HG03558 (cell line): ENCODE measurements around the gene NEURL2.
"Not testable (repeated sequence)": the region's sequence is repeated elsewhere in the genome, so short reads cannot be mapped to it uniquely, and the experiment has no call there.

ENCODE experiments used
- ATAC-seq: cut with Tn5 transposase; IDR thresholded peaks from one replicate; pipeline ENCODE4 v1.9.1; 2021; ENCODE audit warnings: moderate number of reproducible peaks; ENCODE audit not compliant: unreplicated experiment; ENCODE audit errors: extremely low read depth

Gene NEURL2

DNA sequence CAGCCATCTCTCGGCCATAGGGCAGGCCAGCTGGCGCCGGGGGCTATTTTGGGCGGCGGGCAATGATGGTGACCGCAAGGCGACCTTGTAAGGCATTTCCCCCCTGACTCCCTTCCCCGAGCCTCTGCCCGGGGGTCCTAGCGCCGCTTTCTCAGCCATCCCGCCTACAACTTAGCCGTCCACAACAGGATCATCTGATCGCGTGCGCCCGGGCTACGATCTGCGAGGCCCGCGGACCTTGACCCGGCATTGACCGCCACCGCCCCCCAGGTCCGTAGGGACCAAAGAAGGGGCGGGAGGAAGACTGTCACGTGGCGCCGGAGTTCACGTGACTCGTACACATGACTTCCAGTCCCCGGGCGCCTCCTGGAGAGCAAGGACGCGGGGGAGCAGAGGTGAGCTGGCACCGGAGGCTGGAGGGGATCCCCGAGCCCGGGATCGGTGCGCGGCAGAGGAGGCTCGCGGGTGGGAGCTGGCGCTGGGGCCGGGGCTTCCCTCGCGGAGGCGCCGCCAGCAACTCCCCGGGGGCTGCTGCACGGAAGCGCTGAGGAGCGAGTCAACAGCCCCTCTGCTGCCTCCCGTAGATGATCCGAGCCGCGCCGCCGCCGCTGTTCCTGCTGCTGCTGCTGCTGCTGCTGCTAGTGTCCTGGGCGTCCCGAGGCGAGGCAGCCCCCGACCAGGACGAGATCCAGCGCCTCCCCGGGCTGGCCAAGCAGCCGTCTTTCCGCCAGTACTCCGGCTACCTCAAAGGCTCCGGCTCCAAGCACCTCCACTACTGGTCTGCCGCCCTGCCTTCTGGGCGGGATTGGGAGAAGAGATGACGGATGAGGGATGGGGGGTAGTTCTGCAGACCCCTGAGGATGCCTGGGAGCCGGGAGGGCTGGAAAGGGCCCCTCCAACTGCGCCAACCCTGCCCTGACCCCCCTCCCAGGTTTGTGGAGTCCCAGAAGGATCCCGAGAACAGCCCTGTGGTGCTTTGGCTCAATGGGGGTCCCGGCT, at the start of gene NEURL2, which contains the start of gene CTSA:
Gene NEURL2, minus strand, starts transcription at position 224 of the 999 bp plus-strand sequence. Its CDS starts 217 bp downstream, at position 7.
Gene CTSA, plus strand, starts transcription at position 351 of the 999 bp plus-strand sequence. Its CDS starts 234 bp downstream, at position 585.
- ATAC-seq = no peak

DNA sequence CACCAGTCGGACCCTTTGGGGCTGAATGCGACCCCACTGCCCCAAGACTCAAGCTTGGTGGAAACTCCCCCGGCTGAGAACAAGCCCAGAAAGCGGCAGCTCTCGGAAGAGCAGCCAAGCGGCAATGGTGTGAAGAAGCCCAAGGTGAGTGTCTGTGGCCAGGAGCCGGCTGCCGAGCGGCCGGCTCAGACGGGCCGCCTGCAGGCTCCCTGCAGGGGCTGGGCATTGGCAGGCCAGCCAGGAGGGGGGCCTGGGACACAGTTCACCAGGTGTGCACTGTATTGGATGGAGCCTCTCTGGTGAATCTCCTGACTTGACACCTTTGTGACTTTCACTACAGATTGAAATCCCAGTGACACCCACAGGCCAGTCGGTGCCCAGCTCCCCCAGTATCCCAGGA, 49.5 kb upstream of the NEURL2 start:
- ATAC-seq = no peak

- ATAC-seq = no peak
Observed at GRCh38 chr20:45940053-45940452, 49.0 kb upstream of the NEURL2 start.

DNA sequence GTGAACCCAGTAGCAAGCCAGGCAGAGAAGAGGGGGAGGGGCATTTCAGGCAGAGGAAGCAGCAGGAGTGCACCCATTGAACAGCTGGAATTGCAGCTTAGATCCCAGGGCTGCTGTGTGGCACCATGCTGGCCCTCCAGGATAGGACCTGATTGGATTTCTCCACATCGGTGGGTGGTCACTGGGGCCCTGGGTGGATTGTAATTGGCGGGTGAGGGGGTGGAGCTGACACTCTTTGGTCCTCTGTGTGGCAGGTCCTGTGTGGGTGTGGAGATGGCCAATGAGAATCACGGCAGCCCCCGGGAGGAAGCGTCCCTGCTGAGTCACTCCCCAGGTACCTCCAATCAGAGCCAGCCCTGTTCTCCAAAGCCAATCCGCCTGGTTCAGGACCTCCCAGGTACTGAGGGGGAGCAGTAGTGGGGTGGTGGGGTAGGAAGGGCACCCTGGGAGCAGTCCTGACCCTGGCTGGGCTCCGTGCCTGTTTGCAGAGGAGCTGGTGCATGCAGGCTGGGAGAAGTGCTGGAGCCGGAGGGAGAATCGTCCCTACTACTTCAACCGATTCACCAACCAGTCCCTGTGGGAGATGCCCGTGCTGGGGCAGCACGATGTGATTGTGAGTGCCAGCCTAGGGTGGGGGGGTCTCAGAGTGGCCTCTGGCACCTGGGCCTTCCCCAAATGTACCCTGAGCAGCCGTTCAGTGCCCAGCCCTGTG, 47.9 kb upstream of the NEURL2 start:
- ATAC-seq = no peak

DNA sequence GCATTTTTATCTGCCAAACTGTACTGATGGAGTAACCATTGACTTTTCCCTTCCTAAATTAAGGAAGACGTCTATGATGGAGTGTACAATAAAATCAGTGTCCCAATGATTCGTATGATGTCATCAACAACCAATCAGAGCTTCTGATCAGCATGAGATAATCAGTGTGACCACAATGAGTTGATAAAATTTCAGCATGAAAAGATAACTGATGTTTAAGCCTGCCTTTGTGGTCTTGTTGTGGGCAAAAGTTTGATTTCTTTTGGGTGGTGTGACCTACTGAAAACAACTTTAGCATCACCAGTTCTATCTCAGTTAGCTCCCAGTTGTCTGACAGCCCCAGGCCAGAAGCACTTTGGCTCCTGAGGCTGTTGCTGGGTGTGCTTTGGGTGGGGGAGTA, 46.8 kb upstream of the NEURL2 start:
- no peak for ATAC-seq

- no peak for ATAC-seq
Observed at GRCh38 chr20:45935416-45936046, 44.5 kb upstream of the NEURL2 start.

GRCh38 chr20:45934586-45935415, 43.8 kb upstream of the NEURL2 start, which contains the start of gene PCIF1:
Gene PCIF1, plus strand, starts transcription at chr20:45934683. Its CDS starts 4,317 bp downstream, at chr20:45939000.
- peak; percentile 57 for ATAC-seq

GRCh38 chr20:45934046-45934585, 43.1 kb upstream of the NEURL2 start:
- ATAC-seq = no peak

- no peak for ATAC-seq
Observed at GRCh38 chr20:45933266-45934045, 42.4 kb upstream of the NEURL2 start.

- not testable (repeated sequence) for ATAC-seq
Observed at GRCh38 chr20:45931680-45932079, 40.7 kb upstream of the NEURL2 start.

GRCh38 chr20:45927071-45927878, 36.3 kb upstream of the NEURL2 start:
- no peak for ATAC-seq

GRCh38 chr20:45926731-45927070, 35.7 kb upstream of the NEURL2 start:
- no peak for ATAC-seq

GRCh38 chr20:45925821-45926506, 35.0 kb upstream of the NEURL2 start:
- ATAC-seq = no peak

GRCh38 chr20:45924391-45925261, 33.6 kb upstream of the NEURL2 start:
- no peak for ATAC-seq

DNA sequence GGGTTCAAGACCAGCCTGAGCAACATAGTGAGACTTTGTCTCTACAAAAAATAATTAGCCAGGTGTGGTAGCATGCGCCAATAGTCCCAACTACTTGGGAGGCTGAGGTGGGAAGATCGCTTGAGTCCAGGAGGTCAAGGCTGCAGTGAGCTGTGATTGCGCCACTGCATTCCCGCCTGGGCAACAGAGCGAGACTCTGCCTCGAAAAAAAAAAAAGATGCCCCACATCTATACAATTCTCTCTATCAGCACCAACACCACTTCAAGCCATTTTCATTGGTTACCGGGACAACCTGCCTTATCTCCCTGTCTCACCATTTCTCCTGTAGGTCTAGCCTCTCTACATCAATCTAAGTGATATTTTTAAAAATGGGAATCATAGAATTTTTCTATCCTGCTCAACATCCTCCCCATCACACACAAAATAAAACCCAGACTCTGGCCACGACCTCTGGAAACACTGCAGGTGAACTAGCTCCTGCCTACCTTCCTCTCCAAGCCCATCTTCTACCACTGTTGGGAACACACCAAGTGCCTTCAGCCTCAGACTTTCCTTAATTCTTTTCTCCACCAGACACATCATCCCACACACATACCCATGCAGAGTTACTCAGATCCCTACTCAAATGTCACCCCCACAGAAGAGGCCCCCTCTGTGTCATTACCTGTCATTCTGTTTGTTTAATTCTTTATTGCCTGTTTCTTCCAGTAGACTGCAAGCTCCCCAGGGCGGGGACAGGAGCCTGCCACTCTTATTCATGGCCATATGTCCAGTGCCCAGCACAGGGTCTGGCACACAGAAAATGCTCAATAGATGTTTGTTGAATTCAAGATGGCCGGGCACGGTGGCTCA, 30.6 kb upstream of the NEURL2 start:
- no peak for ATAC-seq
